GM03348 (cell line): ENCODE results near the gene ZBTB34.

Experiments used
- DNase-seq: peaks from one replicate; pipeline ENCODE4 v3.0.0; 2012; ENCODE audit warnings: low spot score

Gene ZBTB34

GRCh38 chr9:126844085-126844484 is 16.4 kb upstream of the ZBTB34 start:
- DNase-seq = peak; percentile 61

- no peak for DNase-seq
Measured at GRCh38 chr9:126847051-126847450, 13.4 kb upstream of the ZBTB34 start.

- no peak for DNase-seq
Measured at GRCh38 chr9:126849591-126850225, 10.7 kb upstream of the ZBTB34 start.

GRCh38 chr9:126851286-126851880 is 9.1 kb upstream of the ZBTB34 start:
- no peak for DNase-seq

- no peak for DNase-seq
Measured at GRCh38 chr9:126852086-126852688, 8.3 kb upstream of the ZBTB34 start.

- DNase-seq = peak; percentile 60
Measured at GRCh38 chr9:126853667-126854066, 6.8 kb upstream of the ZBTB34 start.

GRCh38 chr9:126854734-126855133 is 5.7 kb upstream of the ZBTB34 start:
- DNase-seq = no peak

- no peak for DNase-seq
Measured at GRCh38 chr9:126856326-126856877, 4.0 kb upstream of the ZBTB34 start.

GRCh38 chr9:126857261-126857960 is 3.0 kb upstream of the ZBTB34 start:
- DNase-seq = no peak

GRCh38 chr9:126859111-126859510 is 1.3 kb upstream of the ZBTB34 start:
- no peak for DNase-seq

- peak; percentile 51 for DNase-seq
Measured at GRCh38 chr9:126860757-126861466, 473 bp downstream of the ZBTB34 start.

- peak; percentile 24 for DNase-seq
Measured at GRCh38 chr9:126861707-126862103, 1.3 kb downstream of the ZBTB34 start.

- no peak for DNase-seq
Measured at GRCh38 chr9:126862104-126862761, 1.8 kb downstream of the ZBTB34 start.

GRCh38 chr9:126864771-126865170 is 4.3 kb downstream of the ZBTB34 start:
- no peak for DNase-seq

- no peak for DNase-seq
Measured at GRCh38 chr9:126869368-126869767, 8.9 kb downstream of the ZBTB34 start.

GRCh38 chr9:126872516-126872915 is 12.1 kb downstream of the ZBTB34 start:
- no peak for DNase-seq

GRCh38 chr9:126874546-126875314 is 14.3 kb downstream of the ZBTB34 start:
- DNase-seq = no peak

GRCh38 chr9:126875756-126876510 is 15.5 kb downstream of the ZBTB34 start:
- no peak for DNase-seq

GRCh38 chr9:126876531-126876930 is 16.1 kb downstream of the ZBTB34 start:
- DNase-seq = no peak

- no peak for DNase-seq
Measured at GRCh38 chr9:126877418-126877817, 17.0 kb downstream of the ZBTB34 start.
